ENCODE measurements around the gene SYDE1.

Gene SYDE1

DNA sequence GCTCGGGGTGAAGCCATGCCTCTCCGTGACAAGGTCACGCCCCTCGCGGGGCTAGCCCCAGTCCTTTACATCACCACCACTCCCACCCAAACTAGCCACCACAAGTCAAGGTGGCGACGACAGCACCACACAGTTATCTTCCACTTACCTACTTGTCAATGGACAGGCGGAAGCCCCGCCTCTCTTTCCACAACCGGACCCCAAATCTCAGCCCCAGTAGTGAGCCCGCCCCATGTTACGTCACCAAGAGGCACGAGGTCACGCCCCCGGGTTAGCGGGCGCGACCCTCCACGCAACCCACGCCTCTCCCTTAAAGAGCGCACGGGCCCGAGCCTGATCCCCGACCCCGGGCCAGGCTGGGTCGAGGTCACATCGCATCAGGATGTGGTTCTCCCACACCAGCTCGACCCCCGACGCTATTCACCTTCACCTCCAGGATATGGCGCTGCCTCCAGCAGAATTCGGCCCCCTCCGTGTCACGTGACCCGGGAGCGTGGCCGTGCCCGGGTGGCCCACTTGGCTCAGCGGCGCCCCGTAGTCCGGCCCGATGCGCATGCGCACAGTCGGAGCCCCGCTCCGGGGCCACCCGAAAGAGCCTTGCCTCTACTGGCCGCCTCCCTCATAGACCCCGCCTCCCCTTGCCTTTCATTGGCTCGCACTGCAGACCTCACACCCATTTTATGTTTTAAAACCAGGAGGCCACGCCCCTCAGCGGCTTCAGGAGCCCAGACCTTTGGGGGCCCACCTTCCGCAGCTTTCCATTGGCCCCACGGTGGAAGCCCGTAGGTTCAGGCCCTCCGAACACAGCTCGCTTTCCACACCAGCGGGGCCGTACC lies 18.2 kb downstream of the SYDE1 start:
- peak; percentile 98 to 99 for DNase-seq (ENCODE audit: low read depth in 2 of 2)
- TF ChIP-seq, protein P1, sequence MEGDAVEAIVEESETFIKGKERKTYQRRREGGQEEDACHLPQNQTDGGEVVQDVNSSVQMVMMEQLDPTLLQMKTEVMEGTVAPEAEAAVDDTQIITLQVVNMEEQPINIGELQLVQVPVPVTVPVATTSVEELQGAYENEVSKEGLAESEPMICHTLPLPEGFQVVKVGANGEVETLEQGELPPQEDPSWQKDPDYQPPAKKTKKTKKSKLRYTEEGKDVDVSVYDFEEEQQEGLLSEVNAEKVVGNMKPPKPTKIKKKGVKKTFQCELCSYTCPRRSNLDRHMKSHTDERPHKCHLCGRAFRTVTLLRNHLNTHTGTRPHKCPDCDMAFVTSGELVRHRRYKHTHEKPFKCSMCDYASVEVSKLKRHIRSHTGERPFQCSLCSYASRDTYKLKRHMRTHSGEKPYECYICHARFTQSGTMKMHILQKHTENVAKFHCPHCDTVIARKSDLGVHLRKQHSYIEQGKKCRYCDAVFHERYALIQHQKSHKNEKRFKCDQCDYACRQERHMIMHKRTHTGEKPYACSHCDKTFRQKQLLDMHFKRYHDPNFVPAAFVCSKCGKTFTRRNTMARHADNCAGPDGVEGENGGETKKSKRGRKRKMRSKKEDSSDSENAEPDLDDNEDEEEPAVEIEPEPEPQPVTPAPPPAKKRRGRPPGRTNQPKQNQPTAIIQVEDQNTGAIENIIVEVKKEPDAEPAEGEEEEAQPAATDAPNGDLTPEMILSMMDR (IDR thresholded peaks at IDR 0.05; ENCODE audit: low read depth, low read length) = no peak
- H3K4me3 ChIP-seq (replicated peaks in 1 of 2; ENCODE audit: low read depth in 2 of 2, low read length in 2 of 2) = peak overlapping the region; percentile 92 to 95

DNA sequence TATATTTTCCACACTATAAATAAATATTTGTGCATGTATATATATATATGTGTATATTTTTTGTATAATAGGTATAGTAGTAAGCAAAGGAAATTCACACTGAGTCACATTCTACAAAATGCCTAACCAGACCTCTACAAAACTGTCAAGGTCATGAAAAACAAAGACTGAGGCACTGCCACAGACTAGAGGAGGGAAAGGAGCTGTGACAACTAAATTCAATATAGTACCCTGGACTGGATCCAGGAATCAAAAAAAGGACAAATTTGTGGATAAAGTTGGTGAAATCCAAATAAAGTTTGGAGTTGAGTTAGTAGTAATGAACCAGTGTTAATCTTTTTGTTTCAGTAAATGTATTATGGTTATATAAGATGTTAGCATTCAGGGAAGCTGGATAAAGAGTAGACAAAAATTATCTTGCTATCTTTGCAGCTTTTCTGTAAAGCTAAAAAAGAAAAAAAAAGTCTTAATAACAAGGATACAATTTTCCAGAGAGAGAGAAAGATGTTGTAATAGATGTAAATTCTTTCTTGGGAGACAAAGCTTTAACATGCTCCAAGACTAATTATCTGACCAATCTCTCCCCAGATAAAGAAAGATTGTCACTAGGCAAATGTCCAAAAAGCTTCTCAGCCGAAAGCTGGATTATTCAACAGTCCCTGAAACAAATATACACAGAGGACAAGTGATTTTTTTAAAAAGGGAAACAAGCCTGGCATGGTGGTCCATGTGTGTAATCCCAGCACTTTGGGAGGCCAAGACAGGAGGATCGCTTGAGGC lies 19.1 kb downstream of the SYDE1 start:
- H3K4me3 ChIP-seq (replicated peaks in 1 of 2; ENCODE audit: low read depth in 2 of 2, low read length in 2 of 2) = peak overlapping the region in 1 of 2 donors; percentile 92
- TF ChIP-seq, protein P1 (IDR thresholded peaks at IDR 0.05; ENCODE audit: low read depth, low read length) = no peak
- no peak for DNase-seq (ENCODE audit: low read depth in 2 of 2)

DNA sequence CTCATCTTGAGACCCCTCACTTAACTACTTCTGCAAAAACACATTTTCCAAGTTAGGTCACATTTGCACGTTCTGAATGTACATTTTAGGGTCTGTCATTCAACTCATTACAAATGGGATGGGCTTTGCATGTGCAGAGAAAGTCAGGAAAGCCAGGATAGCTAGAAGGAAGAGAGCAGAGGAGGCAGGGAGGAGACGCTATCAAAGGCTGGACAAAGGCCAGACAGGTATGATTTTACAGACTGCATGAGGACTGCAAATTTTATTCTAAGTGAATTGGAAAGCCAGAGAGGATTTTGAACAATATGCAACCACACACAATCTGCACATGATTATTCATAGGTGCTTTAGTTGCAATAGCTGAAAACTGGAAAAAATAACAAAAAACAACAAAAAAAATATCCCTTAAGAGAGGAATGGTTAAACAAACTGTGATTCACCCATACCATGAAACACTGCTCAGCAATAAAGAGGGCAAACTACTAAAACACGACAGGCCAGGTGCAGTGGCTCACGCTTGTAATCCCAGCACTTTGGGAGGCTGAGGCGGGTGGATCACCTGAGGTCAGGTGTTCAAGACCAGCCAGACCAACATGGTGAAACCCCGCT lies 21.1 kb downstream of the SYDE1 start:
- TF ChIP-seq, protein P1 (IDR thresholded peaks at IDR 0.05; ENCODE audit: low read depth, low read length) = no peak
- DNase-seq (ENCODE audit: low read depth in 2 of 2) = peak in 1 of 2 donors; percentile 47
- H3K4me3 ChIP-seq (replicated peaks in 1 of 2; ENCODE audit: low read depth in 2 of 2, low read length in 2 of 2) = no peak overlapping the region

DNA sequence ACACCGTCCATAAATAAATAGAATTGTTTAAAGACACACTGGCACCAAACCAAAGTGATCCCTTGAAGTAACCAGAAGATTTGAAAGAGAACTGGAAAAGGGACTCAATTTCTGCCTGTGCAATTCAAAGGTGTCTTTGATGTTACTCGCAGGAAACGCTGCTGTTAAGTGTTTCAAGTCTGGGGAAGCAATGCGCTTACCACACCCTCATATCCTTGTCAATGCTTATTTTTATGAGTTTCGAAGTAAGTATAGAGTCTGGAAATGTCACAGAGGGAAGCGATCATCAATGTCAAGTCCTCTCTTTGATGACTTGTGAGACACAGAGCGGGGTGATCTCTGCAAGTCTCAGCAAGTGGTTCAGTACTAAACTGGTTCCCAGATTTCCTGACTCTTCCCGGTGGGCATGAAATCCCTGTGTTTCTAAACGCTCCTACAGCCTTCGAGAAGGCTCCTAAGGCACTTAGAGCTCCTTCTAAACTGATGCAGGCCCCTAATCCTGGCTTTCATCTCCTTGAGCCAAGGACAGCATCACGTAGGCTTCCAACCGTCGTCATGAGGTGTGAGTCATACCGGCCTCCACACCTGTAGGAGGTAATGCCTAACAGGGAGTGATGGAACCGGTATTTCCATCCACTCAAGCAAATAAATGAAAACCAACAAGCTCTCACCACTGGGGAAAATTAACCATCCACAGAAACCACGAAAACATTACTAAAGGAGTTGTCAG lies 22.8 kb downstream of the SYDE1 start:
- H3K4me3 ChIP-seq (replicated peaks in 1 of 2; ENCODE audit: low read depth in 2 of 2, low read length in 2 of 2) = no peak overlapping the region
- TF ChIP-seq, protein P1 (IDR thresholded peaks at IDR 0.05; ENCODE audit: low read depth, low read length) = no peak
- no peak for DNase-seq (ENCODE audit: low read depth in 2 of 2)

DNA sequence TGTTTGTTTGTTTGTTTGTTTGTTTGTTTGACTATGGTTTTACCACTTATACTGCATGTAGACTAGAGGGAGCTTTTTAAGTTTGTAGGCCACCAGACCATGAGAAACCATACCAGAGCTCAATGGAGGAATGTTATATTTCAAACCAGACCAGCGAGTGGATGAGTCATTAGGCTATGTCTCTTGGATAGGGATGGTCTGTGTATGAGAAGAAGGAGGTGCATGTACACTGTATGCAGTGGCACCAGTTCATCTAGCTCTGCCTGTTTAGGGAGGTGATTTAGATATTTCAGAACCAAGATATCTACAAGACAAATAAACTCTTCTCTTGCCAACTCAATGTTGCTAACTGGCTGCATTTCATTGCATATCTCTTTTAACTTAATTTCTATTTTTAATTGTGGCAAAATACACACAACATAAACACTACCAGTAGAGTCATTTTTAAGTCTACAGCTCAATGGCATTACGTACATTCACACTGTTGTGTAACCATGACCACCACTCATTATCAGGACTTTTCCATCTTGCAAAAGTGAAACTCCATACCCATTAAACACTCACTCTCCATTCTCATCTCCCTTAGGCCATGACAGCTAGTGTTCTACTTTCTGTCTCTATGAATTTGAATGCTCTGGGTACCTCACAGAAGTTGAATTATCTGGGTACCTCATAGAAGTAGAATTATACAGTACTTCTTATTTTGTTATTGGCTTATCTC lies 29.2 kb downstream of the SYDE1 start:
- TF ChIP-seq, protein P1 (IDR thresholded peaks at IDR 0.05; ENCODE audit: low read depth, low read length) = no peak
- H3K4me3 ChIP-seq (replicated peaks in 1 of 2; ENCODE audit: low read depth in 2 of 2, low read length in 2 of 2) = no peak overlapping the region
- peak in 1 of 2 donors; percentile 36 for DNase-seq (ENCODE audit: low read depth in 2 of 2)

DNA sequence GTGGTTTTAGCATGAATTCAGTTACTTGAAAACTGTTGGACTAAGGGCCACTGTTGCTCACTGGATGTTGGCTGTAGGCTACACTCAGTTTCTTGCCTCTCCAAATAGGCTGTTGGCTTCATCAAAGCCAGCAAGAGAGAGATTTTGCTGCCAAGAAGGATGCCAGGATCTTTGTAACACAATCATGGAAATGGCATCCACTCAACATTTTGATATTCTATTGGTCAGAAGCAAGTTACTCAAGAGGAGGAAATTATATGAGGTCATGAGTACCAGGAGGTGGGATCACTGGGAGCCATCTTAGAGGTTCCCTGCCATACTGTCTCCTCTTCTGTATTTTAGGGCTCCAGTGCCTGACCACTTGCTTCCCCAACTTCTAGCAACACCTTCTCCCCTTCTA lies 30.6 kb downstream of the SYDE1 start:
- TF ChIP-seq, protein P1 (IDR thresholded peaks at IDR 0.05; ENCODE audit: low read depth, low read length) = no peak
- H3K4me3 ChIP-seq (replicated peaks in 1 of 2; ENCODE audit: low read depth in 2 of 2, low read length in 2 of 2) = no peak overlapping the region
- peak in 1 of 2 donors; percentile 56 for DNase-seq (ENCODE audit: low read depth in 2 of 2)
